ENCODE results near the gene PAXX.
A peak's percentile ranks its signal among the peaks of the same experiment; 100 is the strongest.

The PAXX gene

DNA sequence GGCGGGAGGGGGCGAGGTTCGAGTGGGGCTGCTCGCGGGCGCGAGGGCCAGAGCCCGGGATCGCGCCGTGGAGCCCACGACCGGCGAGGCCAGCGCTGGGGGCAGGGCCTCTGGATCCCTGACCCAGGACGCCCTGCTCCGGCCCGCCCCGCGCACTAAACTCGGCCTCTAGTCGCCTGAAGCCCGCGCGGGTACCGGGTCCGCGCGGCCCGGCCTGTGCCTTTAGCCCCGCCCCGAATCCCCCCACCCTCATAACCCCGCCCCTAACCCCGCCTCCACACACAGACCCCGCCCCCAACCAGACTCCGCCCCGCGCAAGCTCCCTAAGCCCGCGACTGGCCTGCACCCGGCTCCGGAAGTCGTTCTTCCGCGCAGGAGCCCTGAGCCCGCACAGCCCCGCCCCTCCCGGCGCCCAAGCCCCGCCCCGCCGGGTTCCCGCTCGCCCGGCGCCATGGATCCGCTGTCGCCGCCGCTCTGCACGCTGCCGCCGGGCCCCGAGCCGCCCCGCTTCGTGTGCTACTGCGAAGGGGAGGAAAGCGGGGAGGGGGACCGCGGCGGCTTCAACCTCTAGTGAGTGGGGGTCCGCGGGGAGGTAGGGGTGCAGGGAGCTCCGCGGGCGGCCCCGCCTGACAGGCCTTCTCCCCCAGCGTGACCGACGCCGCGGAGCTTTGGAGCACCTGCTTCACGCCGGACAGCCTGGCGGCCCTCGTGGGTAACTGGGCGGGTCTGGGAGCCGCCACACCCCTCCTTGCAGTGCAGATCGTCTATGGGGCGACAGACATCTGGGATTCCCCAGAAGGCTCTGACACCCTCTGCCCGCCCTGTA is at the start of gene PAXX:
Gene PAXX, plus strand, starts transcription at position 430 of the 826 bp plus-strand sequence. Its CDS starts 22 bp downstream, at position 452.
- DNase-seq: peak; percentile 82

GRCh38 chr9:136942881-136943230 is 49.4 kb upstream of the PAXX start:
- DNase-seq: no peak

DNA sequence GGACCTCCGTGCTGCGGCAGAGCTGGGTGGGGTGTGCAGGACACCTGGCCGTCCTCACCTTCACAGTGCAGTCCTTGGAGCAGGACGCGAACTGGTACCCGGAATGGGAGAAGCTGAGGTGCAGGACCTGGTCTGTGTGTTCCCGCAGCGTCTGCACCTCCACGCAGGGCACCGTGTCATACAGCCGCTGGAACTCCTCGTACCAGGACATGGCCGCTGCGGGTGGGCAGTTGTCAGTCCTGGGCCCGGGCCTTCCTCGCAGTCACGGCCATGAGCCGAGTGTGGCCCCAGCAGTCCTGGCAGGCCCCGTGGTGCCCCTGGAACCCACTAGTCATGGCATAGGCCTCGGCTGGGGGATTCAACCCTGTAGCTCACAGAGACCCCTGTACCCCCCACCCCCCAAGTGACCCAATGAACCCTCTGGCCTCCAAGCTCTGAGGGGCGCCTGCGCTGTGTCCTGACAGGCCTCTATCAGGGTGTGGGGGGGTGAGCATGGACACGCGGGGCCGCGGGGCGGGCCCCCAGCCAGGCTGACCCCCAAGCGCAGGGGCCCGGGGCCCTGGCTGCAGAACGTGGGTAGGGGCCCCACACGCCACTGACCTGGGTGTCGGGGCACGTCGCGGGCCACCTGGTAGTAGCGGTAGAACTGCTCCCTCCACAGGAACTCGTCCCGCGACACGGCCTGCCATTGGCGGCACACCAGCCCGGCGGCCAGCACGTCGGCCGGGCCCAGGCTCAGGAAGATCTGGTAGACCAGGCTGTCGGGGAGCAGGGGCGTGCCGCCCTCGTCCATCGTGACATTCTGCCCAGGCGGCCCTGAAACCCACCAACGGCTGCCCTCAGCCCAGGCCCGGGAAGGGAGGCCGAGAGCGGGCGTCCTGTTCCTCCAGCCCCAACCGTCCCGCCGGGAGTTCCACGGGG is 48.7 kb upstream of the PAXX start:
- DNase-seq: peak; percentile 61

- no peak for DNase-seq
Observed at GRCh38 chr9:136944212-136944518, 48.1 kb upstream of the PAXX start.

DNA sequence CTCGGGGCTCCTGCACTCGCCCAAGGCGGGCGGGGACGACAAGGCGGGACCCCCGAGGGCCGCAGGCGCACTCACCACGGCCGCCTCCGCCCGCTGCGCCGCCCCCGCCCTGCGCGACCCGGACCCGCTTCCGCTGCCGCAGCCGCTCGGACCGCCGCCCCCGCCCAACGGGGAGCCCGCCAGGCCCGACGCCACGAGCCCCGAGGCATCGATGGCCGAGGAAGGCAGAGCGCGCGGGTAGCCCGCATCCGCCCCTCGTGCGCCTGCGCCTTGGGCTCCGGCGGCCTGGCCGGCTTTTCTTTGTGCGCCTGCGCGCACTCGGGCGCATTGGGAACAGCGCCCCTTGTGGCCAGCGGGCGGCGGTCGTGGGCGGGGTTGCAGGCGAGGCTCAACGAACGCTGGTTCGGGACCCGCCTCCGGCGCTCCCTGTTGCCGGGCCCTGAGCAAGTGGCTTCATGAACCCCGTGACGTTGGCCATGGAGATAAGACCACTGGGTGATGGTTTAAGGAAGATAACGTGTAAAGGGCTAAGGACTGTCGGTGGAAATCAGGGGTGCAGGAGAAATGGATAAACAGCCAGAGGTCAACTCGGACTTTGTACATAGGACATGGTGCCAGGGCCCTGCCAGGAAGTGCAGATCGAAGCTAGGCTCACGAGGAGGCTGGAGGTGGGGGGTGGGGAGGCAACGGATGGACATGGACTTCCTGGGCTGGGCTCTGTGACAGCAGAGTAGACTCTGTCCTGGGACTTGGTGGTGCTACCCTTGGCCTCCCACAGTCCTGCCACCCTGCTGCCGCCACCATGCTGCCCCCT is 47.5 kb upstream of the PAXX start, which contains the start of the genes C8G and FBXW5:
Gene C8G, plus strand, starts transcription at position 725 of the 814 bp plus-strand sequence. Its CDS starts 78 bp downstream, at position 803.
Gene FBXW5, minus strand, starts transcription at position 220 of the 814 bp plus-strand sequence. CDS start 655 bp downstream, outside the sequence.
- DNase-seq: peak; percentile 90

DNA sequence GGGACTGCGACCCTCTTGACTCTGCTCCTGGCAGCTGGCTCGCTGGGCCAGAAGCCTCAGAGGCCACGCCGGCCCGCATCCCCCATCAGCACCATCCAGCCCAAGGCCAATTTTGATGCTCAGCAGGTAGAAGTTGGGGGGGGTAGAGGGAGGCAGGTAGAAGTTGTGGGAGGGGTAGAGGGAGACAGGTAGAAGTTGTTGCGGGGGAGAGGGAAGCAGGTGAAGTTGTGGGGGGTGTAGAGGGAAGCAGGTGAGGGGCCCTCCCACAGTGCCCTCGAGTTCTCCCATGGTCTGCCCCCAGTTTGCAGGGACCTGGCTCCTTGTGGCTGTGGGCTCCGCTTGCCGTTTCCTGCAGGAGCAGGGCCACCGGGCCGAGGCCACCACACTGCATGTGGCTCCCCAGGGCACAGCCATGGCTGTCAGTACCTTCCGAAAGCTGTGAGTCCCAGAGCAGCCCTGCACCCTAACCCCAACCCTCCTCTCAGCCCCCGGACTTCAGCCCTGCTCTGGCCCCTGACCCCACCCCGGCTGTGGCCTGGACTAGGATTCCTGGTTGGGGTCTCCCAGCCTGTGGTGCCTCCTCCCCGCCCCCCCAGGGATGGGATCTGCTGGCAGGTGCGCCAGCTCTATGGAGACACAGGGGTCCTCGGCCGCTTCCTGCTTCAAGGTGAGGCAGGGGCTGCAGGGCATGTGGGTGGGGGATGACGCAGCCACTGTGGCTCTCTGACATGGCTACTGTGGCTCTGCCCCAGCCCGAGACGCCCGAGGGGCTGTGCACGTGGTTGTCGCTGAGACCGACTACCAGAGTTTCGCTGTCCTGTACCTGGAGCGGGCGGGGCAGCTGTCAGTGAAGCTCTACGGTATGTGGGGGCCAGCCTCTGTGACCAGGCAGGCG is 46.6 kb upstream of the PAXX start:
- DNase-seq: no peak

GRCh38 chr9:136946228-136947027 is 45.8 kb upstream of the PAXX start:
- DNase-seq: no peak

- no peak for DNase-seq
Observed at GRCh38 chr9:136947028-136947891, 45.0 kb upstream of the PAXX start.

GRCh38 chr9:136947955-136948510 is 44.2 kb upstream of the PAXX start:
- DNase-seq: no peak

DNA sequence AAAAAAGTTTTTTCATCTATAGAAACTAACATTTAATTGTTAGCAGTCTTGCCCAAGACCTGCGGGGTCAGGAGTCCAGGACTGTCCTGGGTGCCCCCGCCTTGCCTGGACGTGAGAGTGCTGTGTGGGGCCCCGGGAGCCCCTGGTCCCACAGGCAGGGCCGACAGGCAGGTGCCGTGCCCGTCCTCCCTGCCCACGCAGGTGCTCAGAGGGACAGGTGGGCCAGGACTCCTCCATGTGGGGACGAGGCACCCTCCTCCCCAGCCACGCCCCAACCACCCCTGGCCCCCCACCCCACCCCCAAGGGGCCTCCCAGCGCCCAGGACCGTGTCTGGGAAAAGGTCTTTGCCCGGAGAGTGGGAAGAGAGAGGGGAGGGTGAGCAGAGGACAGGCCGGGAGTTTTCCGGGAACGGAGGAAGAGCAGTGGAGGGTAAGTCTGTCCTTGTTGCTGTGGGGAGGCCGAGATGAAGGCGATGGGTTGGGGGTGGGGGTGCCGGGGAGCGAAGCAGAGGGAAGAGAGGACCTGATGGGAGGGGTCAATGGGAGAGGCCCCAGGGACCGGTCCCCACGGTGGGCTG is 42.9 kb upstream of the PAXX start:
- DNase-seq: no peak

DNA sequence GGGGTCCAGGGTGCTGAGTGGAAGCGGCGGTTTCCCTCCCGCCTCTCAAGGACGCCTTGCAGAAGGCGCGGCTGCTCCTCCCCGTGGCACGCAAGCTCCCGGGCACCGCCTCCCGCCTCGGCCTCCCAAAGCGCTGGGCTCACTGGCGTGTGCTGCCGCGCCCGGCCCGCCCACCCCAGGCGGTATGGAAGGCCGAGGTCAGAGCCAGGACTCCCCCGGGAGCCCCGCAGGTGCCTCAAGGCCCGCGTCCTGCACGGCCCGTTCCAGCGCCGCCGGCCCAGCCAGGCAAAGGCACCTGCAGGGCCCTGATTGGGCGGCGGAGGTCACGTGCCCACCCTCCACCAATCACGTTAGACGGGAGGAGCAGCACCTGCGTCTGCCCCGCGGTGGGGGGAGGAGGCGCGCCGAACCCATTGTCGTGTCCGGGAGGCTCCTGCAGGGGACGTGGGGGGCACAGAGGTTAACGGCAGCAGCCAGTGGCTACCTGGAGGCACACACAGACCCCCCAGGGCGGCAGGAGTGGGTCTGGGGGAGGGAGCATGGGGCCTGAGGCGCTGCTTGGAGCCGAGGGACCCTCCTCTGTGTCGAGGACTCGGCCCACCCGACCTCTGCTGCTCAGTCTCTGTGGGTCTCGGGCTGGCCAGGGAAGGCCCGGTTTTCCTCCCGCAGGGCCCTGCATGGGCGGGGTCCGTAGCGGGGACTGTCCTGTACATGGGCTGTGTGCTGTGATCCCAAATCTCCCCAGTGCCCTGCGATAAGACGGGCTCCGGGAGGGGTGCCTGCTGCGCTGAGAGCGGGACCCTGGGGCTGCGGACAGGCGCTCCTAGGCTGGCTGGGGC is 42.2 kb upstream of the PAXX start:
- DNase-seq: peak; percentile 92

GRCh38 chr9:136950656-136951276 is 41.5 kb upstream of the PAXX start:
- no peak for DNase-seq

DNA sequence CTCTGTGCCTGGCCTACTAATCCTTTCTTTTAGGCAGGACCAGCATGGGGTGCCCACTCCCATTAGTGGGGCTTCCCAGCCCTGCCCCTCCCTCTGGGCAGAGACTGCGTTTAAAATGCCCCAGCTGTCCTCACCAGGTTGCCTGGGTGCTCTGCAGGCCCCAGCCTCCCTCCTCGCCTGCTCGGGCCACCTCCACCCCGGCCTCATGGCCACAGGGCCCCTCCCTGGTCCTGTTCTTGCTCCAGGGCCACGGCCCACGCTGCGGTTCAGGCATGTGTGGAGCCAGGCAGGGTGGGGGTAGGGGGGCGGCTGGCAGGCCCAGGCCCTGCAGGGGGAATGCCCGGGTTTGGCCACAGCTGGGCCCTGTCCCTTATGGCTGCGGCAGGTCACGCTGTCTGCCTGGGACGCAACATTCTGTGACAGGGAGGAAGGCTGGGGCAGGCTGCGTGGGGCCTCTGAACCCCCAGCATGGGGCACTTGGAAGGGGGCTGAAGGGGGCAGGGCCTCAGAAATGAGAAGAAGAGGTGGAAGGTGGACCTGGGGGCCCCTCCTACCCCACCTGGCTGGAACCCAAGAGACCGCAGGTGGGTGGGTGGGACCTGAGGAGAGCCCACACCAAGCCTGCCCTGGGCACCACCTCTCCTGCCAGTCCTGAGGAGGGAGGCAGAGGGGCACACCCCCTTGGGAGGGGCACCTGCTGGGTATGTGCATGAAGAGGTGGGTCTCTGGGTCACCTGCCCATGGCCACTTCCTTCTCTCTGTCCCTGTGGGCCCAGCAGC is 40.5 kb upstream of the PAXX start, which contains the start of gene LCN12:
Gene LCN12, plus strand, starts transcription at position 733 of the 780 bp plus-strand sequence. CDS start 55 bp downstream, outside the sequence.
- DNase-seq: no peak

GRCh38 chr9:136952321-136952850 is 39.8 kb upstream of the PAXX start:
- no peak for DNase-seq

- DNase-seq: no peak
Observed at GRCh38 chr9:136952876-136953770, 39.1 kb upstream of the PAXX start.
